HepG2 (cell line): ENCODE measurements around the gene TBC1D22A. TPM values are rescaled to one million over a fixed set of nuclear protein-coding genes. Genes with fewer than 3 reads are reported as not detected.
A peak's percentile ranks its signal among the peaks of the same experiment; 100 is the strongest.

ENCODE experiments used
- FOXP1 ChIP-seq, 2 experiments: fragments of 450-650 bp in 1 of 2; IDR thresholded peaks; 2 replicates each; pipeline ENCODE4 v1.6.1; 2017 to 2018; ENCODE audit warnings: antibody characterized with exemption in 1 of 2
- HIVEP1 ChIP-seq: sonication (generic); formaldehyde crosslinking; IDR thresholded peaks from 2 replicates; pipeline ENCODE4 v1.4.0; 2020; ENCODE audit warnings: mild to moderate bottlenecking, missing genetic modification reagents
- IKZF4 ChIP-seq: sonication (generic); formaldehyde crosslinking; IDR thresholded peaks from 2 replicates; pipeline ENCODE4 v1.5.1; 2020; ENCODE audit warnings: borderline replicate concordance, mild to moderate bottlenecking, low read depth, missing genetic modification reagents; ENCODE audit errors: not compliant biosample characterization
- LBX2 ChIP-seq: sonication (generic); formaldehyde crosslinking; IDR thresholded peaks from 2 replicates; pipeline ENCODE4 v1.5.0; 2020; ENCODE audit warnings: missing genetic modification reagents, mild to moderate bottlenecking, borderline replicate concordance
- MTA1 ChIP-seq: sonication (generic); formaldehyde crosslinking; IDR thresholded peaks from 2 replicates; pipeline ENCODE4 v1.4.0; 2020; ENCODE audit warnings: missing genetic modification reagents, mild to moderate bottlenecking, borderline replicate concordance
- NRL ChIP-seq: sonication (generic); formaldehyde crosslinking; IDR thresholded peaks from 2 replicates; pipeline ENCODE4 v1.5.0; 2020; ENCODE audit warnings: missing genetic modification reagents, mild to moderate bottlenecking, moderate library complexity, borderline replicate concordance
- SP5 ChIP-seq: IDR thresholded peaks from 2 replicates; pipeline ENCODE4 v1.6.1; 2016; ENCODE audit warnings: low read depth, borderline replicate concordance
- THAP11 ChIP-seq: IDR thresholded peaks from 2 replicates; pipeline ENCODE4 v1.6.1; 2016; ENCODE audit warnings: missing biosample characterization, missing genetic modification reagents
- ZKSCAN8 ChIP-seq: IDR thresholded peaks from 2 replicates; pipeline ENCODE4 v1.6.1; 2016; ENCODE audit warnings: borderline replicate concordance, missing genetic modification reagents, missing compliant biosample characterization
- ZMYM2 ChIP-seq: sonication (generic); formaldehyde crosslinking; IDR thresholded peaks from 2 replicates; pipeline ENCODE4 v1.8.0; 2022; ENCODE audit warnings: mild to moderate bottlenecking, missing genetic modification reagents
- ZNF10 ChIP-seq: sonication (generic); formaldehyde crosslinking; IDR thresholded peaks from 2 replicates; pipeline ENCODE4 v1.4.0; 2020; ENCODE audit warnings: mild to moderate bottlenecking, low read depth, missing genetic modification reagents, borderline replicate concordance
- ZNF274 ChIP-seq: sonication (generic); formaldehyde crosslinking; IDR thresholded peaks from 2 replicates; pipeline ENCODE4 v1.5.1; 2020; ENCODE audit warnings: mild to moderate bottlenecking, missing genetic modification reagents
- ZNF530 ChIP-seq: sonication (generic); formaldehyde crosslinking; IDR thresholded peaks from 2 replicates; pipeline ENCODE4 v1.5.0; 2020; ENCODE audit warnings: low read depth, mild to moderate bottlenecking, missing genetic modification reagents
- ZNF552 ChIP-seq: sonication (generic); formaldehyde crosslinking; IDR thresholded peaks from 2 replicates; pipeline ENCODE4 v1.9.0; 2022; ENCODE audit warnings: missing genetic modification reagents, mild to moderate bottlenecking, borderline replicate concordance
- ZNF670 ChIP-seq: sonication (generic); formaldehyde crosslinking; IDR thresholded peaks from 2 replicates; pipeline ENCODE4 v1.8.0; 2022; ENCODE audit warnings: mild to moderate bottlenecking, missing genetic modification reagents, borderline replicate concordance
- ZNF710 ChIP-seq: sonication (generic); formaldehyde crosslinking; IDR thresholded peaks from 2 replicates; pipeline ENCODE4 v1.5.0; 2020; ENCODE audit warnings: mild to moderate bottlenecking, missing genetic modification reagents, borderline replicate concordance
- ZNF788 ChIP-seq: sonication (generic); formaldehyde crosslinking; IDR thresholded peaks from 2 replicates; pipeline ENCODE4 v1.5.0; 2020; ENCODE audit warnings: mild to moderate bottlenecking, missing genetic modification reagents, borderline replicate concordance
- ZNF850 ChIP-seq: sonication (generic); formaldehyde crosslinking; conservative IDR thresholded peaks from 2 replicates; pipeline ENCODE4 v1.9.0; 2021; ENCODE audit warnings: mild to moderate bottlenecking, missing genetic modification reagents
- polyA plus RNA-seq, 8 experiments: library from polyadenylated mRNA; depleted of rRNA in 3 of 8; stranded (reverse) in 7 of 8; unstranded in 1 of 8; fragments of >200 nt; fragmentation: Illumina TruSeq in 4 of 8; extraction: Trizol in 4 of 8; gene quantifications; 2 replicates each; pipeline versions ENCODE4 v1.2.1 to v1.2.3, GENCODE V29; 2011 to 2016; ENCODE audit warnings: low read depth in 4 of 8, missing spikeins in 1 of 8, mixed read lengths in 1 of 8; ENCODE audit not compliant: insufficient read depth in 1 of 8
- total RNA-seq, 5 experiments: library from RNA; depleted of rRNA; stranded (reverse); fragments of >200 nt; fragmentation: Illumina TruSeq; extraction: Trizol; gene quantifications; 2 replicates each; pipeline ENCODE4 v1.2.3, GENCODE V29; 2016; ENCODE audit warnings: low read depth in 1 of 5
- TF ChIP-seq, protein P1 (sequence below): sonication (generic); formaldehyde crosslinking; IDR thresholded peaks from 2 replicates; pipeline ENCODE4 v1.4.0; 2020; ENCODE audit warnings: missing genetic modification reagents, mild to moderate bottlenecking, borderline replicate concordance
- TF ChIP-seq, protein P2 (sequence below): IDR thresholded peaks from 2 replicates; pipeline ENCODE4 v1.6.1; 2012; ENCODE audit warnings: inconsistent platforms
- TF ChIP-seq, protein P3 (sequence below): sonication (generic); formaldehyde crosslinking; IDR thresholded peaks from 2 replicates; pipeline ENCODE4 v1.8.0; 2022; ENCODE audit warnings: mild to moderate bottlenecking, missing genetic modification reagents, borderline replicate concordance

Gene TBC1D22A
- total and polyA plus RNA-seq, 2 of the 13 experiments (the other 11 are each of a cell fraction or from before 2014, with no cell fraction given): 17.3 to 18.0 TPM

- TF ChIP-seq, protein P1, sequence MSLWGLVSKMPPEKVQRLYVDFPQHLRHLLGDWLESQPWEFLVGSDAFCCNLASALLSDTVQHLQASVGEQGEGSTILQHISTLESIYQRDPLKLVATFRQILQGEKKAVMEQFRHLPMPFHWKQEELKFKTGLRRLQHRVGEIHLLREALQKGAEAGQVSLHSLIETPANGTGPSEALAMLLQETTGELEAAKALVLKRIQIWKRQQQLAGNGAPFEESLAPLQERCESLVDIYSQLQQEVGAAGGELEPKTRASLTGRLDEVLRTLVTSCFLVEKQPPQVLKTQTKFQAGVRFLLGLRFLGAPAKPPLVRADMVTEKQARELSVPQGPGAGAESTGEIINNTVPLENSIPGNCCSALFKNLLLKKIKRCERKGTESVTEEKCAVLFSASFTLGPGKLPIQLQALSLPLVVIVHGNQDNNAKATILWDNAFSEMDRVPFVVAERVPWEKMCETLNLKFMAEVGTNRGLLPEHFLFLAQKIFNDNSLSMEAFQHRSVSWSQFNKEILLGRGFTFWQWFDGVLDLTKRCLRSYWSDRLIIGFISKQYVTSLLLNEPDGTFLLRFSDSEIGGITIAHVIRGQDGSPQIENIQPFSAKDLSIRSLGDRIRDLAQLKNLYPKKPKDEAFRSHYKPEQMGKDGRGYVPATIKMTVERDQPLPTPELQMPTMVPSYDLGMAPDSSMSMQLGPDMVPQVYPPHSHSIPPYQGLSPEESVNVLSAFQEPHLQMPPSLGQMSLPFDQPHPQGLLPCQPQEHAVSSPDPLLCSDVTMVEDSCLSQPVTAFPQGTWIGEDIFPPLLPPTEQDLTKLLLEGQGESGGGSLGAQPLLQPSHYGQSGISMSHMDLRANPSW: no peak
- TF ChIP-seq, protein P2, sequence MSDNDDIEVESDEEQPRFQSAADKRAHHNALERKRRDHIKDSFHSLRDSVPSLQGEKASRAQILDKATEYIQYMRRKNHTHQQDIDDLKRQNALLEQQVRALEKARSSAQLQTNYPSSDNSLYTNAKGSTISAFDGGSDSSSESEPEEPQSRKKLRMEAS: no peak
- TF ChIP-seq ZNF788 (CRISPR knock-in tag): 0 out of 2 replicates have a peak, but pooled peaks have one; percentile 0
- TF ChIP-seq HIVEP1 (CRISPR knock-in tag): peak; percentile 7; the same call in 1 of the 2 replicates
- TF ChIP-seq ZNF850: 0 out of 2 replicates have a peak, but pooled peaks have one; percentile 71
- no peak for TF ChIP-seq ZMYM2 (CRISPR knock-in tag)
- TF ChIP-seq ZNF10: no peak
- no peak for TF ChIP-seq SP5
- no peak for TF ChIP-seq ZKSCAN8 (CRISPR knock-in tag)
- TF ChIP-seq LBX2 (CRISPR knock-in tag): no peak
- no peak for TF ChIP-seq NRL (CRISPR knock-in tag)
- TF ChIP-seq FOXP1 (IDR thresholded peaks at IDR 0.05): no peak
- TF ChIP-seq FOXP1 (CRISPR knock-in tag; IDR thresholded peaks at IDR 0.05): no peak
- TF ChIP-seq, protein P3, sequence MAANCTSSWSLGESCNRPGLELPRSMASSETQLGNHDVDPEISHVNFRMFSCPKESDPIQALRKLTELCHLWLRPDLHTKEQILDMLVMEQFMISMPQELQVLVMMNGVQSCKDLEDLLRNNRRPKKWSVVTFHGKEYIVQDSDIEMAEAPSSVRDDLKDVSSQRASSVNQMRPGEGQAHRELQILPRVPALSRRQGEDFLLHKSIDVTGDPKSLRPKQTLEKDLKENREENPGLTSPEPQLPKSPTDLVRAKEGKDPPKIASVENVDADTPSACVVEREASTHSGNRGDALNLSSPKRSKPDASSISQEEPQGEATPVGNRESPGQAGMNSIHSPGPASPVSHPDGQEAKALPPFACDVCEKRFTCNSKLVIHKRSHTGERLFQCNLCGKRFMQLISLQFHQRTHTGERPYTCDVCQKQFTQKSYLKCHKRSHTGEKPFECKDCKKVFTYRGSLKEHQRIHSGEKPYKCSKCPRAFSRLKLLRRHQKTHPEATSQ (CRISPR knock-in tag): no peak
- TF ChIP-seq THAP11 (CRISPR knock-in tag): no peak
- TF ChIP-seq MTA1: no peak
- TF ChIP-seq ZNF552 (CRISPR knock-in tag): no peak
- TF ChIP-seq ZNF530 (CRISPR knock-in tag): no peak
- TF ChIP-seq ZNF670: no peak
- peak; percentile 17 for TF ChIP-seq IKZF4 (CRISPR knock-in tag)
- TF ChIP-seq ZNF274: peak; percentile 79; the same call in 1 of the 2 replicates
- TF ChIP-seq ZNF710: 0 out of 2 replicates have a peak, but pooled peaks have one; percentile 17
Measured at GRCh38 chr22:46753761-46754109, 8.7 kb upstream of the TBC1D22A start (continued).
